ENCODE measurements around the gene CFAP92.

Gene CFAP92

DNA sequence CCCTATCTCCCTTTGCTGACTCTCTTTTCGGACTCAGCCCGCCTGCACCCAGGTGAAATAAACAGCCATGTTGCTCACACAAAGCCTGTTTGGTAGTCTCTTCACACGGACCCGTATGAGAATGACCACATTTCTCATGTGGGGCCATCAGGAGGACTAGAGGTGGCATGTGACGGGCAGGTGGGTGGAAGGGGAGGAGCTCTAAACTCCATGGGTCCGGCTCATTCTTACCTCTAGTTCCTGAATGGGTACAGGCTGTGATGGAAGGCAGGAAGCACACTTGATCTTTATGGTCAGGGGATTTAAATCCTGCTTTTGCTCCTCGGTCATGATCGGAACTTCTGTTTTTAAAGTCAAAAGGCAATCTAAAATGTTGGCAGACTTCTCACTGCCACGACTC, 28.6 kb downstream of the CFAP92 start:
- Histone ChIP-seq H3K4ac (ENCODE audit: low read depth, low read length) (no peak overlapping the region), H3K27me3 (ENCODE audit: insufficient read depth, low read length, poor library complexity) (no peaks in the 10 kb centered on the region), H3K79me1 (ENCODE audit: low read length) (no peaks in the 10 kb centered on the region), H3K79me2 (ENCODE audit: control insufficient read depth, insufficient read depth, low read length) (no peaks in the 10 kb centered on the region), H2BK120ac (ENCODE audit: low read depth, low read length) (no peak overlapping the region), H3K4me2 (ENCODE audit: low read length) (no peak overlapping the region), H2BK5ac (ENCODE audit: low read length) (no peak overlapping the region), H3K56ac (ENCODE audit: low read length) (no peak overlapping the region), H3K9ac (ENCODE audit: low read length) (no peak overlapping the region), H3K4me3 (ENCODE audit: low read length) (no peak overlapping the region), H3K4me1 (ENCODE audit: control insufficient read depth, low read depth, low read length) (no peaks in the 10 kb centered on the region), H3K27ac (ENCODE audit: low read depth, low read length) (no peak overlapping the region), H2BK15ac (replicated peaks; ENCODE audit: low read depth) (no peak overlapping the region), H3K18ac (ENCODE audit: low read length) (no peak overlapping the region), H3K36me3 (ENCODE audit: control insufficient read depth, insufficient read depth, low read length) (no peaks in the 10 kb centered on the region), H4K8ac (ENCODE audit: low read depth, low read length) (no peak overlapping the region), H4K5ac (ENCODE audit: low read length) (no peak overlapping the region), H3K23ac (ENCODE audit: low read length) (no peak overlapping the region), H2AK5ac (ENCODE audit: low read length) (no peak overlapping the region)
- WGBS (ENCODE audit: extremely low coverage, insufficient coverage, low lambda C conversion rate), result no CpG with 5 or more reads among the region's 9 CpGs
- no peak for DNase-seq

DNA sequence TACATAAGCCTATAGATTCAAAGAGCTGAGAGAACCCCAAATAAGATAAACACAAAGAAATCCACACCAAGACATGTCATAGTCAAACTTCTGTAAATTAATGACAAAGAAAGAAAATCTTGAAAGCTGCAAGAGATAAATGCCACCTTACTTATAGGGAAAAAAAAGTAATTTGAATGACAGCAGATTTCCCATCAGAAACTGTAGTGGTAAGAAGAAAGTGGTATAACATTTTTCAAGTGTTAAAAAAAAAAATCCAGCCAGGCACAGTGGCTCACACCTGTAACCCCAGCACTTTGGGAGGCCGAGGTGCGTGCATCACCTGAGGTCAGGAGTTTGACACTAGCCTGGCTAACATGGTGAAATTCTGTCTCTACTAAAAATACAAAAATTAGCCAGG, 37.4 kb downstream of the CFAP92 start:
- Histone ChIP-seq H3K23ac (ENCODE audit: low read length) (no peak overlapping the region), H3K79me2 (ENCODE audit: control insufficient read depth, insufficient read depth, low read length) (no peaks in the 10 kb centered on the region), H3K4me3 (ENCODE audit: low read length) (no peak overlapping the region), H3K36me3 (ENCODE audit: control insufficient read depth, insufficient read depth, low read length) (no peaks in the 10 kb centered on the region), H3K9ac (ENCODE audit: low read length) (no peak overlapping the region), H2BK5ac (ENCODE audit: low read length) (no peak overlapping the region), H3K27me3 (ENCODE audit: insufficient read depth, low read length, poor library complexity) (no peaks in the 10 kb centered on the region), H3K27ac (ENCODE audit: low read depth, low read length) (no peak overlapping the region), H3K4me2 (ENCODE audit: low read length) (no peak overlapping the region), H2AK5ac (ENCODE audit: low read length) (no peak overlapping the region), H4K5ac (ENCODE audit: low read length) (no peak overlapping the region), H2BK120ac (ENCODE audit: low read depth, low read length) (no peak overlapping the region), H3K4me1 (ENCODE audit: control insufficient read depth, low read depth, low read length) (no peaks in the 10 kb centered on the region), H3K4ac (ENCODE audit: low read depth, low read length) (no peak overlapping the region), H4K8ac (ENCODE audit: low read depth, low read length) (no peak overlapping the region), H2BK15ac (replicated peaks; ENCODE audit: low read depth) (no peak overlapping the region), H3K79me1 (ENCODE audit: low read length) (no peaks in the 10 kb centered on the region), H3K56ac (ENCODE audit: low read length) (no peak overlapping the region), H3K18ac (ENCODE audit: low read length) (no peak overlapping the region)
- no CpG with 5 or more reads among the region's 2 CpGs for WGBS (ENCODE audit: extremely low coverage, insufficient coverage, low lambda C conversion rate)
- DNase-seq, result no peak

DNA sequence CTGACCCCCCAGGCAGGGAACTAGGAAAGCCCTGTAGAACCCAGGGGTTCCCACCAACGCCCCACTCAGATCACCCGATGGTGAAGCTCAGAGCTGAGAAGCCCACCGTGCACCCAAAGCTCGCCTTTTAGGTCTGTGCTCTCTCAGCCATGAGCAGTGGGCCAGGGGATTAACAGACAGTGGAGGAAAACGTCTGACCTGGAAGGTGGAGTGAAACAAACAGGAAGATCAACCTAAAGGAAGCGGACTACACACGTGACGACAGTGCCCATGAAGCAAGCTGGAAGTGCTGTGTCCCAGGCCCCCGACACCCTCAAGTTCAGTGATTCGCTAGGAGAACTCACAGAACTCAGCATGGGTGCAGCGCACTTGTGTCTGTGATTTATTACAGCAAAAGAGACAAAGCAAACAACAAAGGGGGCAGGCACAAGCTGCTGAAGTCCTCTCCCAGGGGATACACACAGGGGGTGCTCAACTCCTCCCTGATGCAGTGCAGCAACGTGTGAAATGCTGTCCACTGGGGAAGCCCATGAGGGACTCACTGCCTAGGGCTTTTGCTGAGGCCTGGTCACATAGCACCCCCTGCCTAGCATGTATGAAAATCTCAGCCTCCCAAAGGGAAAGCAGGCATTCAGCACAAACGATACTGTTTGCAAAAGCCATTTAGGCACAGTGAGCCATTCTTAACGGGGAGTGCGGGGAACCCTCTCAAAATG, 43.5 kb downstream of the CFAP92 start:
- no peaks in the 10 kb centered on the region for H3K79me1 ChIP-seq (ENCODE audit: low read length)
- H2BK5ac ChIP-seq (ENCODE audit: low read length), result no peak overlapping the region
- H3K27ac ChIP-seq (ENCODE audit: low read depth, low read length), result no peak overlapping the region
- H3K27me3 ChIP-seq (ENCODE audit: insufficient read depth, low read length, poor library complexity), result no peaks in the 10 kb centered on the region
- no peak overlapping the region for H3K4me2 ChIP-seq (ENCODE audit: low read length)
- no peak overlapping the region for H3K18ac ChIP-seq (ENCODE audit: low read length)
- H3K79me2 ChIP-seq (ENCODE audit: control insufficient read depth, insufficient read depth, low read length), result no peaks in the 10 kb centered on the region
- no peaks in the 10 kb centered on the region for H3K36me3 ChIP-seq (ENCODE audit: control insufficient read depth, insufficient read depth, low read length)
- H3K4me1 ChIP-seq (ENCODE audit: control insufficient read depth, low read depth, low read length), result no peaks in the 10 kb centered on the region
- no peak overlapping the region for H4K8ac ChIP-seq (ENCODE audit: low read depth, low read length)
- H3K4ac ChIP-seq (ENCODE audit: low read depth, low read length), result no peak overlapping the region
- DNase-seq, result peak; percentile 32
- no CpG with 5 or more reads among the region's 15 CpGs for WGBS (ENCODE audit: extremely low coverage, insufficient coverage, low lambda C conversion rate)
- no peak overlapping the region for H3K4me3 ChIP-seq (ENCODE audit: low read length)
- no peak overlapping the region for H2BK120ac ChIP-seq (ENCODE audit: low read depth, low read length)
- H2AK5ac ChIP-seq (ENCODE audit: low read length), result no peak overlapping the region
- no peak overlapping the region for H3K23ac ChIP-seq (ENCODE audit: low read length)
- no peak overlapping the region for H4K5ac ChIP-seq (ENCODE audit: low read length)
- H2BK15ac ChIP-seq (replicated peaks; ENCODE audit: low read depth), result no peak overlapping the region
- H3K9ac ChIP-seq (ENCODE audit: low read length), result no peak overlapping the region
- H3K56ac ChIP-seq (ENCODE audit: low read length), result no peak overlapping the region

DNA sequence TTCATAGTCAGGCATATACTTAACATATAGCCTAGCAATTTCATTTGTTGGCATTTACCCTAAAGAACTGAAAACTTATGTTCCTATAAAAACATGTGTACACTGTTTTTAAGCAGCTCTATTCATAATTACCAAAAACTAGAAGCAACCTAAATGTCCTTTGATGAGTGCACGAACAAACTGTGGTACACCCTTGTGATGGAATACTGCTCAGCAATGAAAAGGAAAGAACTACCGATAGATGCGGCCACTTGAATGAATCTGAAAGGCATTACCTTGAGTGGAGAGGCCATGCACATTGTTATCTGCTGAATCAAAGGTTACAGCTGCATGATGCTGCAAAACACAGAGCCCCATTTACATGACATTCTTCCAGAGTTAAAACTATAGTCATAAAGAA, 44.7 kb downstream of the CFAP92 start:
- Histone ChIP-seq H3K4ac (ENCODE audit: low read depth, low read length) (no peak overlapping the region), H3K4me2 (ENCODE audit: low read length) (no peak overlapping the region), H2BK15ac (replicated peaks; ENCODE audit: low read depth) (no peak overlapping the region), H3K4me1 (ENCODE audit: control insufficient read depth, low read depth, low read length) (no peaks in the 10 kb centered on the region), H3K4me3 (ENCODE audit: low read length) (no peak overlapping the region), H3K79me2 (ENCODE audit: control insufficient read depth, insufficient read depth, low read length) (no peaks in the 10 kb centered on the region), H3K27me3 (ENCODE audit: insufficient read depth, low read length, poor library complexity) (no peaks in the 10 kb centered on the region), H3K9ac (ENCODE audit: low read length) (no peak overlapping the region), H2AK5ac (ENCODE audit: low read length) (no peak overlapping the region), H3K56ac (ENCODE audit: low read length) (no peak overlapping the region), H2BK120ac (ENCODE audit: low read depth, low read length) (no peak overlapping the region), H3K18ac (ENCODE audit: low read length) (no peak overlapping the region), H3K79me1 (ENCODE audit: low read length) (no peaks in the 10 kb centered on the region), H2BK5ac (ENCODE audit: low read length) (no peak overlapping the region), H3K36me3 (ENCODE audit: control insufficient read depth, insufficient read depth, low read length) (no peaks in the 10 kb centered on the region), H4K8ac (ENCODE audit: low read depth, low read length) (no peak overlapping the region), H3K23ac (ENCODE audit: low read length) (no peak overlapping the region), H3K27ac (ENCODE audit: low read depth, low read length) (no peak overlapping the region), H4K5ac (ENCODE audit: low read length) (no peak overlapping the region)
- no peak for DNase-seq
- no CpG with 5 or more reads among the region's 3 CpGs for WGBS (ENCODE audit: extremely low coverage, insufficient coverage, low lambda C conversion rate)

DNA sequence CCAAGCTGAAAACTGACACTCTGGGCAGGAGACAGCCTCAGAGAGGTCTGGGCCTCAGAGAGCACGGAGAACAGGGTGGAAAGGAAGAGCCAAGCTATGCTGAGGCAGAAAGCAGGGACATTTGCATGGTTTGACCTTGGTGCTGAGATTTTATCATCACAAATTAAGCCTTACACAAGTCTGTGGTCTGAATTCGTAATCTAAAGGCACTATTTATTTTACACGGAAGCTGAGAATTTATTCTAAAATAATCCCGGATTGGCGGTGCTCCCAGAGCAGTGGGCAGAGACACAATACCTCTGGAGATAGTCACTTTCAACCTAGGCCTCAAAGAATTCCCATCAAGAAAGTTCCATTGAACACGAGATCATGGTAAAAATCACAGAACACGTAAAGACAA, 47.5 kb downstream of the CFAP92 start:
- Histone ChIP-seq H3K4me2 (ENCODE audit: low read length) (no peak overlapping the region), H3K79me2 (ENCODE audit: control insufficient read depth, insufficient read depth, low read length) (no peaks in the 10 kb centered on the region), H4K8ac (ENCODE audit: low read depth, low read length) (no peak overlapping the region), H3K27me3 (ENCODE audit: insufficient read depth, low read length, poor library complexity) (no peaks in the 10 kb centered on the region), H3K4me3 (ENCODE audit: low read length) (no peak overlapping the region), H2BK15ac (replicated peaks; ENCODE audit: low read depth) (no peak overlapping the region), H3K9ac (ENCODE audit: low read length) (no peak overlapping the region), H2BK5ac (ENCODE audit: low read length) (no peak overlapping the region), H4K5ac (ENCODE audit: low read length) (no peak overlapping the region), H3K4me1 (ENCODE audit: control insufficient read depth, low read depth, low read length) (no peaks in the 10 kb centered on the region), H3K27ac (ENCODE audit: low read depth, low read length) (no peak overlapping the region), H3K79me1 (ENCODE audit: low read length) (no peaks in the 10 kb centered on the region), H3K23ac (ENCODE audit: low read length) (no peak overlapping the region), H3K18ac (ENCODE audit: low read length) (no peak overlapping the region), H3K56ac (ENCODE audit: low read length) (no peak overlapping the region), H2AK5ac (ENCODE audit: low read length) (no peak overlapping the region), H3K4ac (ENCODE audit: low read depth, low read length) (no peak overlapping the region), H2BK120ac (ENCODE audit: low read depth, low read length) (no peak overlapping the region), H3K36me3 (ENCODE audit: control insufficient read depth, insufficient read depth, low read length) (no peaks in the 10 kb centered on the region)
- no peak for DNase-seq
- no CpG with 5 or more reads among the region's 7 CpGs for WGBS (ENCODE audit: extremely low coverage, insufficient coverage, low lambda C conversion rate)

DNA sequence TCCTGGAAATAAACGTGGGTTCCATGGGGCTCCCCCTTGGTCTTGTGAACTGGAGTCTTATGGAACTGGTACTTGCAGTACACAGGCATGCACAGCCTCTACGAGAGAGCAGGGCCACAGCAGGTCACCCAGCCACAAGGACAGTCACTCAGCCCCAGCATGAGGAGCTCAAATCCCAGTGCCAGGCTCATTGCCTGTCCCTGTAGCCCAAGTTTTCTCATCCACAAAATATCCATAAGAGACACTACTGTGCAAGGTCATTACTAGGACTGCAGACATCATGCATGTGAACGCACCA, 48.0 kb downstream of the CFAP92 start:
- Histone ChIP-seq H2BK120ac (ENCODE audit: low read depth, low read length) (no peak overlapping the region), H3K18ac (ENCODE audit: low read length) (no peak overlapping the region), H3K36me3 (ENCODE audit: control insufficient read depth, insufficient read depth, low read length) (no peaks in the 10 kb centered on the region), H3K56ac (ENCODE audit: low read length) (no peak overlapping the region), H3K4me1 (ENCODE audit: control insufficient read depth, low read depth, low read length) (no peaks in the 10 kb centered on the region), H3K4me3 (ENCODE audit: low read length) (no peak overlapping the region), H3K4ac (ENCODE audit: low read depth, low read length) (no peak overlapping the region), H2AK5ac (ENCODE audit: low read length) (no peak overlapping the region), H3K79me2 (ENCODE audit: control insufficient read depth, insufficient read depth, low read length) (no peaks in the 10 kb centered on the region), H2BK15ac (replicated peaks; ENCODE audit: low read depth) (no peak overlapping the region), H3K9ac (ENCODE audit: low read length) (no peak overlapping the region), H3K27me3 (ENCODE audit: insufficient read depth, low read length, poor library complexity) (no peaks in the 10 kb centered on the region), H4K8ac (ENCODE audit: low read depth, low read length) (no peak overlapping the region), H2BK5ac (ENCODE audit: low read length) (no peak overlapping the region), H3K27ac (ENCODE audit: low read depth, low read length) (no peak overlapping the region), H3K4me2 (ENCODE audit: low read length) (no peak overlapping the region), H4K5ac (ENCODE audit: low read length) (no peak overlapping the region), H3K23ac (ENCODE audit: low read length) (no peak overlapping the region), H3K79me1 (ENCODE audit: low read length) (no peaks in the 10 kb centered on the region)
- DNase-seq, result no peak
- WGBS (ENCODE audit: extremely low coverage, insufficient coverage, low lambda C conversion rate), result no CpG with 5 or more reads among the region's 3 CpGs
